ENCODE measurements around the gene ROR2.

GRCh38 chr9:91681461-91682305 is 268.3 kb downstream of the ROR2 start:
- TF ChIP-seq FOXA1 (IDR thresholded peaks at IDR 0.05) (no peak), ELF4 (IDR thresholded peaks at IDR 0.05) (no peak), FOXK2 (IDR thresholded peaks at IDR 0.05) (no peak), SP1 (IDR thresholded peaks at IDR 0.05) (no peak), TARDBP (IDR thresholded peaks at IDR 0.05) (no peak), BHLHE40 (IDR thresholded peaks at IDR 0.05; ENCODE audit: borderline replicate concordance) (no peak), ZNF384 (IDR thresholded peaks at IDR 0.05) (no peak), SUZ12 (IDR thresholded peaks at IDR 0.05) (no peak), FOXM1 (IDR thresholded peaks at IDR 0.05; ENCODE audit: borderline replicate concordance) (no peak), NFRKB (IDR thresholded peaks at IDR 0.05) (no peak), LEF1 (IDR thresholded peaks at IDR 0.05; ENCODE audit: borderline replicate concordance) (no peak)
- TF ChIP-seq, protein P1, sequence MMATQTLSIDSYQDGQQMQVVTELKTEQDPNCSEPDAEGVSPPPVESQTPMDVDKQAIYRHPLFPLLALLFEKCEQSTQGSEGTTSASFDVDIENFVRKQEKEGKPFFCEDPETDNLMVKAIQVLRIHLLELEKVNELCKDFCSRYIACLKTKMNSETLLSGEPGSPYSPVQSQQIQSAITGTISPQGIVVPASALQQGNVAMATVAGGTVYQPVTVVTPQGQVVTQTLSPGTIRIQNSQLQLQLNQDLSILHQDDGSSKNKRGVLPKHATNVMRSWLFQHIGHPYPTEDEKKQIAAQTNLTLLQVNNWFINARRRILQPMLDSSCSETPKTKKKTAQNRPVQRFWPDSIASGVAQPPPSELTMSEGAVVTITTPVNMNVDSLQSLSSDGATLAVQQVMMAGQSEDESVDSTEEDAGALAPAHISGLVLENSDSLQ (IDR thresholded peaks at IDR 0.05) = no peak

Measured in HEK293T (cell line).